ENCODE data around the gene RAP1GAP2. TPM values are rescaled to one million over a fixed set of nuclear protein-coding genes. Genes with fewer than 3 reads are reported as not detected.

The RAP1GAP2 gene
- total and polyA plus RNA-seq, 2 of the 8 experiments (the other 6 are each of a cell fraction or from before 2014, with no cell fraction given) = 24.0 to 63.8 TPM

- TF ChIP-seq FOSL1 (IDR thresholded peaks at IDR 0.05; ENCODE audit: insufficient read depth, low read depth, low read length) = no peak
- TF ChIP-seq RAD21 (IDR thresholded peaks at IDR 0.05 in 1 of 2, conservative IDR thresholded peaks at IDR 0.05 in 1 of 2; ENCODE audit: low read depth in 2 of 2, low read length in 2 of 2) = no peak
- no peak for TF ChIP-seq JUND (IDR thresholded peaks at IDR 0.05; ENCODE audit: low read length)
- TF ChIP-seq KDM1A (IDR thresholded peaks at IDR 0.05; ENCODE audit: borderline replicate concordance, low read length) = no peak
- no peak for TF ChIP-seq HDAC6 (IDR thresholded peaks at IDR 0.05; ENCODE audit: low read depth, low read length)
- no peak for TF ChIP-seq POLR2A (IDR thresholded peaks at IDR 0.05; ENCODE audit: control extremely low read depth in 1 of 2, low read depth in 2 of 2, low read length in 2 of 2)
- no peak for TF ChIP-seq ATF2 (IDR thresholded peaks at IDR 0.05; ENCODE audit: low read length)
- TF ChIP-seq RFX5 (IDR thresholded peaks at IDR 0.05; ENCODE audit: borderline replicate concordance, low read depth, low read length) = no peak
- no peak overlapping the region for H2AFZ ChIP-seq (ENCODE audit: low read length)
- H2BK5ac ChIP-seq (ENCODE audit: low read depth, low read length) = no peak overlapping the region
- no peak overlapping the region for H3K4me2 ChIP-seq (ENCODE audit: insufficient read depth in 1 of 2, low read depth in 2 of 2, low read length in 2 of 2)
- H3K18ac ChIP-seq (ENCODE audit: extremely low read depth, low read length) = no peak overlapping the region
- no peak for FAIRE-seq
- peaks cover 0 to 18% (median 6%) of the 10 kb centered on the region in 4 experiments for H3K4me1 ChIP-seq (replicated peaks in 1 of 4; ENCODE audit: control insufficient read depth in 3 of 4, insufficient read depth in 4 of 4, low read length in 3 of 4)
- ChIA-PET CTCF (ENCODE audit: partially characterized antibody) (interaction anchor here (0.5 to 6.9 kb wide), 8 partner anchors 10 to 149 kb away, joined by 3 to 50 read pairs (median 4); no protein-coding TSS in a partner anchor), POLR2A (ENCODE audit: partially characterized antibody) (interaction anchor here (0.7 to 3.3 kb wide), 2 partner anchors 12 to 38 kb away, joined by 3 to 10 read pairs; no protein-coding TSS in a partner anchor)
- H3K23me2 ChIP-seq (ENCODE audit: low read depth, low read length) = no peaks in the 10 kb centered on the region
- H3K9ac ChIP-seq (replicated peaks in 1 of 4; ENCODE audit: extremely low read depth in 1 of 4, low read depth in 3 of 4, low read length in 3 of 4) = no peak overlapping the region
- H3K14ac ChIP-seq (ENCODE audit: insufficient read length) = no peak overlapping the region
- 0 out of 2 replicates have a peak overlapping the region, but pooled peaks have one; percentile 53 for H2BK15ac ChIP-seq (ENCODE audit: low read length)
- no peak overlapping the region for H4K91ac ChIP-seq (replicated peaks; ENCODE audit: insufficient read length, low read length)
- DNase-seq (ENCODE audit: low read depth in 1 of 2, low spot score in 2 of 2) = no peak
- H3K36me3 ChIP-seq (ENCODE audit: control insufficient read depth in 2 of 4, insufficient read depth in 4 of 4, low read length in 3 of 4) = no peaks in the 10 kb centered on the region
- H3K27ac ChIP-seq (ENCODE audit: low read depth, low read length) = no peak overlapping the region
- H4K20me1 ChIP-seq (replicated peaks in 1 of 2; ENCODE audit: control insufficient read depth in 1 of 2, insufficient read depth in 2 of 2, low read length in 2 of 2) = peaks cover 9 to 17% of the 10 kb centered on the region in 2 experiments
- H3K56ac ChIP-seq (replicated peaks; ENCODE audit: insufficient read length, low read depth, low read length) = no peak overlapping the region
- H2BK20ac ChIP-seq (ENCODE audit: low read length) = no peak overlapping the region
- H3K79me1 ChIP-seq (ENCODE audit: low read depth, low read length) = peaks cover 25% of the 10 kb centered on the region
- no peak overlapping the region for H3K4me3 ChIP-seq (ENCODE audit: extremely low read depth in 1 of 4, insufficient read depth in 2 of 4, low read depth in 3 of 4, low read length in 4 of 4)
- 92% methylated on average over 7 of the region's 8 CpGs; no CpG with 5 or more reads in 1 of the 2 experiments for WGBS, 2 experiments (ENCODE audit: extremely low coverage in 1 of 2, insufficient coverage in 1 of 2, insufficient read length in 1 of 2, insufficient replicate concordance in 2 of 2, low coverage in 1 of 2, low lambda C conversion rate in 2 of 2, missing lambda C conversion rate in 1 of 2)
- no peak overlapping the region for H2BK120ac ChIP-seq (replicated peaks; ENCODE audit: low read depth, low read length)
- no peak overlapping the region for H2AK5ac ChIP-seq (ENCODE audit: low read depth, low read length)
- no peak overlapping the region; the same call in 1 of the 2 replicates for H4K8ac ChIP-seq (ENCODE audit: extremely low read depth, insufficient read depth, low read length)
- no peaks in the 10 kb centered on the region for H3K9me3 ChIP-seq (ENCODE audit: insufficient read depth in 2 of 2, low read depth in 1 of 2, low read length in 1 of 2)
- H3K4ac ChIP-seq (replicated peaks; ENCODE audit: insufficient read length, low read depth, low read length) = no peak overlapping the region
- no peak overlapping the region for H3K23ac ChIP-seq (ENCODE audit: insufficient read length)
- peaks cover 18 to 84% of the 10 kb centered on the region in 2 experiments for H3K79me2 ChIP-seq (ENCODE audit: control insufficient read depth in 1 of 2, insufficient read depth in 2 of 2, low read length in 2 of 2)
- no peak overlapping the region for H4K5ac ChIP-seq (ENCODE audit: insufficient read length, low read depth, low read length)
- H2BK12ac ChIP-seq (ENCODE audit: low read depth, low read length) = no peak overlapping the region
- no peaks in the 10 kb centered on the region for H3K27me3 ChIP-seq (replicated peaks in 1 of 4; ENCODE audit: control insufficient read depth in 3 of 4, extremely low read depth in 1 of 4, insufficient read depth in 3 of 4, low read length in 3 of 4)
These were observed 66.0 kb downstream of the RAP1GAP2 start for GRCh38 chr17:2862197-2862596.
